Urothelium cell line (cell line): Measurements from ENCODE around the gene VAMP8.
A peak's percentile ranks its signal among the peaks of the same experiment; 100 is the strongest.
"Not testable (repeated sequence)": the region's sequence is repeated elsewhere in the genome, so short reads cannot be mapped to it uniquely, and the experiment has no call there.

Experiments used
- DNase-seq: peaks from one replicate; pipeline ENCODE4 v3.0.0; 2011; ENCODE audit warnings: low spot score, mixed read lengths
- FAIRE-seq: peaks from 2 replicates; lab custom pipeline; 2011; peaks lifted over from hg19 to GRCh38; lab: Jason Lieb, UNC

The VAMP8 gene

GRCh38 chr2:85579266-85579935 is 2.0 kb downstream of the VAMP8 start:
- DNase-seq, result no peak

GRCh38 chr2:85580206-85580605 is 2.8 kb downstream of the VAMP8 start:
- FAIRE-seq (no peak), DNase-seq (no peak)

More at GRCh38 chr2:85579266-85579935, 2.0 kb downstream of the VAMP8 start:
- no peak for FAIRE-seq

GRCh38 chr2:85582492-85582891 is 5.1 kb downstream of the VAMP8 start:
- no peak for DNase-seq
- no peak for FAIRE-seq

GRCh38 chr2:85583667-85584353 is 6.4 kb downstream of the VAMP8 start:
- no peak for DNase-seq
- no peak for FAIRE-seq

GRCh38 chr2:85584354-85584856 is 7.0 kb downstream of the VAMP8 start, which contains the start of gene VAMP5:
Gene VAMP5 (plus strand): TSS chr2:85584431. CDS start chr2:85584491, 60 bp downstream.
- FAIRE-seq, result no peak
- DNase-seq, result no peak

- DNase-seq, result peak; percentile 79
- FAIRE-seq, result no peak
Observed at GRCh38 chr2:85584857-85585780, 7.7 kb downstream of the VAMP8 start.

- DNase-seq (no peak), FAIRE-seq (no peak)
Observed at GRCh38 chr2:85585781-85586105, 8.4 kb downstream of the VAMP8 start.

- no peak for FAIRE-seq
Observed at GRCh38 chr2:85588236-85588635, 10.8 kb downstream of the VAMP8 start.

GRCh38 chr2:85588645-85589044 is 11.3 kb downstream of the VAMP8 start:
- no peak for DNase-seq
- FAIRE-seq, result no peak

More at GRCh38 chr2:85588236-85588635, 10.8 kb downstream of the VAMP8 start:
- DNase-seq, result no peak

- FAIRE-seq, result no peak
- DNase-seq, result no peak
Observed at GRCh38 chr2:85589181-85589580, 11.8 kb downstream of the VAMP8 start.

GRCh38 chr2:85589982-85590791 is 12.8 kb downstream of the VAMP8 start:
- no peak for FAIRE-seq
- DNase-seq, result no peak

GRCh38 chr2:85590950-85591349 is 13.6 kb downstream of the VAMP8 start:
- DNase-seq, result no peak
- no peak for FAIRE-seq

GRCh38 chr2:85591563-85591962 is 14.2 kb downstream of the VAMP8 start:
- FAIRE-seq (no peak), DNase-seq (no peak)

- FAIRE-seq, DNase-seq: not testable (repeated sequence)
Observed at GRCh38 chr2:85592299-85592698, 14.9 kb downstream of the VAMP8 start.

GRCh38 chr2:85593023-85593422 is 15.6 kb downstream of the VAMP8 start:
- no peak for FAIRE-seq
- no peak for DNase-seq

- DNase-seq (no peak), FAIRE-seq (no peak)
Observed at GRCh38 chr2:85594715-85595300, 17.4 kb downstream of the VAMP8 start.

GRCh38 chr2:85595301-85596025 is 18.1 kb downstream of the VAMP8 start, which contains the start of gene RNF181:
Gene RNF181 (plus strand): TSS chr2:85595745. CDS start chr2:85595764, 19 bp downstream.
- peak; percentile 96 for DNase-seq
- FAIRE-seq, result peak; percentile 67

GRCh38 chr2:85596026-85596333 is 18.6 kb downstream of the VAMP8 start:
- FAIRE-seq (no peak), DNase-seq (no peak)

- no peak for FAIRE-seq
- no peak for DNase-seq
Observed at GRCh38 chr2:85596486-85597143, 19.2 kb downstream of the VAMP8 start.
